Measurements from ENCODE around the gene CTSZ. TPM values are rescaled to one million over a fixed set of nuclear protein-coding genes. Genes with fewer than 3 reads are reported as not detected.

Gene CTSZ
- total and polyA plus RNA-seq, 8 donors: 92.2 to 479 (median 109) TPM

DNA sequence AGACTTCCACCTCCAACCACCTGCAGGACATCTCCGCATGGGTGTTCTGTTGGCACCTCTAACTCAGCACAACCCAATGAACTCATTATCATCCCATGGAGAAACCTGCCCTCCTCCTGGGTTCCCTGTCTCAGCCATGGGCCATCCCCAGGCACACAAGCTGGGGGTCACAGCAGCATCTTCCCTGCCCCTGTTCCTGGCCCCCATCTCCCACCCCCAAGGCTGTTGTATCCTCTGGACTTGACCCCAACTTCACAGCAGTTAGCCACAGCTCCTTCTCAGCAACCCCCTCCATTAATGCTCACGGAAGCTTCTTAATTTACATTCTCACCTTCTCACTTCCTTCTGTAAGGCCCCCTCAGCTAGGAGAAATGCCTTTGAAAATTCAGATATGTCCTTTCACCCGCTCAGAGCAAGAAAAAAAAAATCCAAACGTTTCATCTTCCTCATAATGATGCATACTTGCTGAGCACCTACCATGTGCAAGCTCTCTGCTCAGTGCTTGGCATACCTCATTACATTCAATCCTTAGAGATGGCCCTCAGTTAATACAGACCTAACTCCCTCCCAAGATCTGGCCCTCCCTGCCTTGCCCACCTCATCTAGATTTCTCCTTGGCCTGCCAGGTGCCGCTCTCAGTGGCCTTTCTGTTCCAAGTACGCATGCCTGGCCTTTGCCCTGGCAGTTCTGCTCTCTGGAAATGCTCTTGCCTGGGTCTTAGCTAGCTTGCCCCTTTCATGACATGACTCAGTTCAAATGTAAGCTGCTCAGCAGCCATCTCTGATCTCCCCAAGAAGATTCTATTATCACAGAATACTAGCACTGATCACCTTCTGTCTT lies 28.5 kb downstream of the CTSZ start:
- DNase-seq (no peak), ATAC-seq (no peak)
- intact Hi-C loops (cut with DNase I): no loop called here
- H3K9me3 ChIP-seq: peaks cover 0 to 15% of the 10 kb centered on the region in 2 donors
- TF ChIP-seq, protein P1, sequence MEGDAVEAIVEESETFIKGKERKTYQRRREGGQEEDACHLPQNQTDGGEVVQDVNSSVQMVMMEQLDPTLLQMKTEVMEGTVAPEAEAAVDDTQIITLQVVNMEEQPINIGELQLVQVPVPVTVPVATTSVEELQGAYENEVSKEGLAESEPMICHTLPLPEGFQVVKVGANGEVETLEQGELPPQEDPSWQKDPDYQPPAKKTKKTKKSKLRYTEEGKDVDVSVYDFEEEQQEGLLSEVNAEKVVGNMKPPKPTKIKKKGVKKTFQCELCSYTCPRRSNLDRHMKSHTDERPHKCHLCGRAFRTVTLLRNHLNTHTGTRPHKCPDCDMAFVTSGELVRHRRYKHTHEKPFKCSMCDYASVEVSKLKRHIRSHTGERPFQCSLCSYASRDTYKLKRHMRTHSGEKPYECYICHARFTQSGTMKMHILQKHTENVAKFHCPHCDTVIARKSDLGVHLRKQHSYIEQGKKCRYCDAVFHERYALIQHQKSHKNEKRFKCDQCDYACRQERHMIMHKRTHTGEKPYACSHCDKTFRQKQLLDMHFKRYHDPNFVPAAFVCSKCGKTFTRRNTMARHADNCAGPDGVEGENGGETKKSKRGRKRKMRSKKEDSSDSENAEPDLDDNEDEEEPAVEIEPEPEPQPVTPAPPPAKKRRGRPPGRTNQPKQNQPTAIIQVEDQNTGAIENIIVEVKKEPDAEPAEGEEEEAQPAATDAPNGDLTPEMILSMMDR (IDR thresholded peaks at IDR 0.05): no peak
- no peaks in the 10 kb centered on the region for H3K27me3 ChIP-seq
- H3K4me3 ChIP-seq: no peak overlapping the region
- peaks cover 0 to 25% of the 10 kb centered on the region in 2 donors for H3K4me1 ChIP-seq
- no peaks in the 10 kb centered on the region for H3K36me3 ChIP-seq
- no peak overlapping the region for H3K27ac ChIP-seq

DNA sequence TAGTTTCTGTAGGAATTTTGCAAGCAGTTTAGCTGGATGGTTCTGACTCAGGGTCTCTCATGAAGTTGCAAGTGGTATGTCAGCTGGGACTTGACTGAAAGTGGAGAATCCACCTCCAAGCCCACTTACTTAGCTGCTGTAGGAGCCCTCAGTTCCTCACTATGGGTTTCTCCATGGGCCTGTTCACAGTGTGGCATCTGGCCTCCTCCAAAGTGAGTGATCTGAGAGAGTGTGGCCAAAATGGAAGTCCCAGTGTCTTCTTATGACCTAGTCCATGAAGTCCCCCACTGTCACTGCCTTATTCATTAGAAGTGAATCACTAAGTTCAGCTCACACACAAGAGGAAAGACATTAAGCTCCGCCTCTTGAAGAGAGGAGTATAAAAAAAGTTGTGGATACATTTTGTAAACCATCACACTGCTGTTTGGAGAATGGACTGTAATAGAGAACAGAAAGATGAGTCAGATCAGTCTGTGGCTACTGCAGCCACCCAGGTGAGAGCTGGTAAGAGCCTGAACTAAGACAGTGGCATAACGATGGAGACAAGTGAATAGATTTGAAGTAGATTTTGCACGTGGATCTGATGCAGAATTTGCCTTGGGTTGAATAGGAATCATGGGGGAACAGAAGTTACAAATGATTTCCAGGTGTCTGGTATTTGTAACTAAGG lies 30.9 kb downstream of the CTSZ start:
- intact Hi-C loops (cut with DNase I): no loop called here
- TF ChIP-seq, protein P1 (IDR thresholded peaks at IDR 0.05): no peak
- no peak for ATAC-seq

DNA sequence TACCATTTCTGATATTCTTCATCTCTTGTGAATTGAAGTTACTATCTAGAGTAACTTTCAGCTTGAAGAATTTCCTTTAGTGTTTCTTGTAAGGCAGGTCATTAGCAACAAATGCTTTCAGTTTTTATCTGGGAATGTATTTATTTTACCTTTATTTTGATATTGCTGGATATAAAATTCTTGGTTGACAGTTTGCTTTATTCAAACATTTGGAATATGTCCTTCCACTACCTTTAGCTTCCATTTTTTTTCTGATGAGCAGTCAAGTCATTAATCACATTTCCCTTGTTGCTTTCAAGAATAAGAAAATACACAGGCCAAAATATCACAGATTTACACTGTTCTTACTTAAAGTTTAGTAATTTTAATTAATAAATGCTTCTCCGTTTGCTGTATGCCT lies 31.7 kb downstream of the CTSZ start:
- H3K36me3 ChIP-seq: no peaks in the 10 kb centered on the region
- no peak overlapping the region for H3K4me3 ChIP-seq
- peaks cover 0 to 15% of the 10 kb centered on the region in 2 donors for H3K9me3 ChIP-seq
- H3K27me3 ChIP-seq: no peaks in the 10 kb centered on the region
- intact Hi-C loops (cut with DNase I): no loop called here
- H3K27ac ChIP-seq: no peak overlapping the region
- ATAC-seq (no peak), DNase-seq (no peak)
- H3K4me1 ChIP-seq: peaks cover 0 to 1% of the 10 kb centered on the region in 2 donors
- TF ChIP-seq, protein P1 (IDR thresholded peaks at IDR 0.05): no peak

More for the DNA sequence above, 30.9 kb downstream of the CTSZ start:
- H3K4me3 ChIP-seq: no peak overlapping the region
- H3K27me3 ChIP-seq: no peaks in the 10 kb centered on the region
- no peaks in the 10 kb centered on the region for H3K36me3 ChIP-seq
- peaks cover 0 to 15% of the 10 kb centered on the region in 2 donors for H3K9me3 ChIP-seq
- peaks cover 0 to 5% of the 10 kb centered on the region in 2 donors for H3K4me1 ChIP-seq
- DNase-seq: no peak
- no peak overlapping the region for H3K27ac ChIP-seq

DNA sequence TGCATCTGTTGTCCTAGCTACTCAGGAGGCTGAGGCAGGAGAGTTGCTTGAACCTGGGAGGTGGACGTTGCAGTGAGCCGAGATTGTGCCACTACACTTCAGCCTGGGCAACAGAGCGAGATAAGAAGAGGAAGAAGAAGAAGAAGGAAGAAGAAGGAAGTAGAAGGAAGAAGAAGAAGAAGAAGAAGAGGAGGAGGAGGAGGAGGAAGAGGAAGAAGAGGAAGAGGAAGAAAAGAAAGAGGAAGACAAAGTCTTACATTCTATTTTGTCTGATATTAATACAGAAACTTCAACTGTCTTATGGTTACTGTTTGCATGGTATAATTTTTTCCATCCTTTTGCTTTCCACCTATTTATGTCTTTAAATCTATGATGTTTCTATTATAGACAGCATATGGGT lies 33.2 kb downstream of the CTSZ start:
- TF ChIP-seq, protein P1 (IDR thresholded peaks at IDR 0.05): no peak
- ATAC-seq (no peak), DNase-seq (no peak)
- Histone ChIP-seq H3K27me3 (no peaks in the 10 kb centered on the region), H3K9me3 (peaks cover 0 to 15% of the 10 kb centered on the region in 2 donors), H3K36me3 (no peaks in the 10 kb centered on the region), H3K4me3 (no peak overlapping the region), H3K4me1 (no peaks in the 10 kb centered on the region), H3K27ac (no peak overlapping the region)
- intact Hi-C loops (cut with DNase I): no loop called here

DNA sequence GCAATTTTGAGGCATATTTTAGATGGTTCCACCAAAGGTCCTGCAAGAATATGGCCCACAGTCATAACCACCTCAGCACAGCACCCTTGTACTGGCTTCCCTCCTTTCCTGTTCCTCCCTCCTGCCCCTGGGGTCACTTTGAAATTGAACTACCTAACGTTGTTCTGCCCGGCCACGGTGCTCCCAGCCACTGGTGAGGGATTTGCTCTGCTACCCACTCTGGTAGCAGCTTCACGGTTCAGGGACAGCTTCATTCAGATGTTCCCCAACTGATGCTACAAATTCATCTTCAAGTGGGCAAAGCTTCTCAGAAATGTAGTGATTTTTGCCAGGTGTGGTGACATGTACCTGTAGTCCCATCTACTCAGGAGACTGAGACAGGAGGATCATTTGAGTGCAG lies 33.9 kb downstream of the CTSZ start:
- peaks cover 0 to 15% of the 10 kb centered on the region in 2 donors for H3K9me3 ChIP-seq
- intact Hi-C loops (cut with DNase I): no loop called here
- H3K27ac ChIP-seq: no peak overlapping the region
- TF ChIP-seq, protein P1 (IDR thresholded peaks at IDR 0.05): no peak
- no peak for ATAC-seq
- H3K4me3 ChIP-seq: no peak overlapping the region
- no peaks in the 10 kb centered on the region for H3K36me3 ChIP-seq
- H3K4me1 ChIP-seq: no peaks in the 10 kb centered on the region
- no peaks in the 10 kb centered on the region for H3K27me3 ChIP-seq
- no peak for DNase-seq

All from left lung (tissue), 10 donors.